Trophoblast cell (in vitro differentiated cells and primary cell): ENCODE results near the gene EDAR.

ENCODE experiments used
- DNase-seq, 2 donors: peaks; one replicate each; pipeline ENCODE4 v3.0.0-alpha.2; 2016
- H2AFZ ChIP-seq: 2 replicates; pipeline ENCODE4 v1.6.1; 2013; ENCODE audit warnings: low read length, moderate library complexity, mild to moderate bottlenecking; ENCODE audit not compliant: insufficient read depth, poor library complexity
- H2AK5ac ChIP-seq: 2 replicates; pipeline ENCODE4 v1.6.1; 2013; ENCODE audit warnings: mild to moderate bottlenecking, low read length
- H2BK120ac ChIP-seq: 2 replicates; pipeline ENCODE4 v1.6.1; 2013; ENCODE audit warnings: low read length, mild to moderate bottlenecking, moderate library complexity; ENCODE audit not compliant: insufficient read depth, poor library complexity
- H2BK12ac ChIP-seq: 2 replicates; pipeline ENCODE4 v1.6.1; 2013; ENCODE audit warnings: mild to moderate bottlenecking, low read length, moderate library complexity
- H2BK5ac ChIP-seq: 2 replicates; pipeline ENCODE4 v1.6.1; 2013; ENCODE audit warnings: low read length, low read depth, moderate library complexity, mild to moderate bottlenecking; ENCODE audit not compliant: poor library complexity
- H3K14ac ChIP-seq: 2 replicates; pipeline ENCODE4 v1.6.1; 2013; ENCODE audit warnings: mild to moderate bottlenecking, low read length
- H3K18ac ChIP-seq: 2 replicates; pipeline ENCODE4 v1.6.1; 2013; ENCODE audit warnings: mild to moderate bottlenecking, low read length
- H3K23ac ChIP-seq: 2 replicates; pipeline ENCODE4 v1.6.1; 2013; ENCODE audit warnings: low read length
- H3K27ac ChIP-seq: 2 replicates; pipeline ENCODE4 v1.5.1; 2013; ENCODE audit warnings: low read depth, mild to moderate bottlenecking, inconsistent platforms, low read length, moderate library complexity
- H3K27me3 ChIP-seq: 2 replicates; pipeline ENCODE4 v1.6.1; 2013; ENCODE audit warnings: inconsistent platforms, mild to moderate bottlenecking, low read length, moderate library complexity; ENCODE audit not compliant: insufficient read depth
- H3K36me3 ChIP-seq, 2 experiments: 1 replicate in 1 of 2; 2 replicates in 1 of 2; pipeline ENCODE4 v1.6.1; 2013; ENCODE audit warnings: low read length in 2 of 2, mild to moderate bottlenecking in 2 of 2, moderate library complexity in 1 of 2; ENCODE audit not compliant: insufficient read depth in 2 of 2, control insufficient read depth in 1 of 2
- H3K4ac ChIP-seq: 2 replicates; pipeline ENCODE4 v1.6.1; 2013; ENCODE audit warnings: low read depth, mild to moderate bottlenecking, low read length, moderate library complexity
- H3K4me1 ChIP-seq, 2 experiments: 1 replicate in 1 of 2; 2 replicates in 1 of 2; pipeline ENCODE4 v1.6.1; 2013; ENCODE audit warnings: low read length in 2 of 2, mild to moderate bottlenecking in 2 of 2, moderate library complexity in 1 of 2; ENCODE audit not compliant: insufficient read depth in 2 of 2, control insufficient read depth in 1 of 2
- H3K4me2 ChIP-seq: 2 replicates; pipeline ENCODE4 v1.6.1; 2013; ENCODE audit warnings: inconsistent platforms, mild to moderate bottlenecking, low read length, moderate library complexity
- H3K4me3 ChIP-seq: 2 replicates; pipeline ENCODE4 v1.5.1; 2013; ENCODE audit warnings: mild to moderate bottlenecking, low read depth, low read length, inconsistent platforms
- H3K79me1 ChIP-seq: one replicate; pipeline ENCODE4 v1.6.1; 2013; ENCODE audit warnings: low read length
- H3K79me2 ChIP-seq: 2 replicates; pipeline ENCODE4 v1.6.1; 2013; ENCODE audit warnings: low read length, mild to moderate bottlenecking; ENCODE audit not compliant: control insufficient read depth, insufficient read depth, poor library complexity
- H3K9ac ChIP-seq: 2 replicates; pipeline ENCODE4 v1.6.1; 2013; ENCODE audit warnings: mild to moderate bottlenecking, low read length
- H3K9me3 ChIP-seq: 2 replicates; pipeline ENCODE4 v1.6.1; 2013; ENCODE audit warnings: low read depth, mild to moderate bottlenecking, control low read depth, inconsistent platforms, low read length; ENCODE audit not compliant: insufficient read depth
- H4K12ac ChIP-seq: 2 replicates; pipeline ENCODE4 v1.6.1; 2013; ENCODE audit warnings: low read depth, mild to moderate bottlenecking, low read length, moderate library complexity
- H4K8ac ChIP-seq: 2 replicates; pipeline ENCODE4 v1.6.1; 2013; ENCODE audit warnings: low read depth, mild to moderate bottlenecking, low read length, moderate library complexity
- H4K91ac ChIP-seq: one replicate; pipeline ENCODE4 v1.6.1; 2013; ENCODE audit warnings: low read depth, mild to moderate bottlenecking, low read length, moderate library complexity
- WGBS: extraction: QIAGEN DNeasy Blood & Tissue Kit; methylation state at CpG from one replicate; pipeline ENCODE4 v1.1.7; 2013; ENCODE audit warnings: missing lambda C conversion rate; ENCODE audit not compliant: insufficient read length, insufficient coverage; ENCODE audit errors: extremely low coverage; 5-methylcytosine and 5-hydroxymethylcytosine counted together

Gene EDAR

DNA sequence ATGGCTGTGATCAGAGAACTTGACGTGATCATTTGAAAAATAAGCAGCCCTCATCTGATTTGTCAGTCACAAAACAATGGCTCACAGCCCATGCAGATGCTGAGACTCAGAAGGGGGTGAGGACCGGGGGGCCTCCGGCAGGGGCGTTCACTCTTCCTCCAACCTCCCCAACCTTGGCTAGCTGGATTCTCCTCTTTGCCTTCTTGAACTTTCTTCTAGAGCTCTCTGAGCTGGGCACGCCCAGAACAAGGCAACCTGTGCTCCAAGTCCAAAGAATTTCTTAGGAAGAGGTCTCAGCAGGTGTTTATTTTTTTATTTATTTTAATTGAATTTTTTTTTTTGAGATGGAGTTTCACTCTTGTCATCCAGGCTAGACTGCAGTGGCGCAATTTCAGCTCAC, 16.4 kb downstream of the EDAR start:
- Histone ChIP-seq H3K9ac (no peak overlapping the region), H4K12ac (no peak overlapping the region), H2AK5ac (no peak overlapping the region), H3K36me3 (no peaks in the 10 kb centered on the region), H3K4me1 (peaks cover 0 to 5% of the 10 kb centered on the region in 2 experiments), H2BK120ac (no peak overlapping the region), H3K27ac (no peak overlapping the region), H3K4me2 (no peak overlapping the region), H3K18ac (no peak overlapping the region), H3K9me3 (no peaks in the 10 kb centered on the region), H3K27me3 (no peaks in the 10 kb centered on the region), H3K4me3 (no peak overlapping the region), H3K4ac (no peak overlapping the region), H3K79me1 (no peaks in the 10 kb centered on the region), H4K91ac (no peak overlapping the region), H3K14ac (no peak overlapping the region), H2AFZ (no peak overlapping the region), H3K79me2 (no peaks in the 10 kb centered on the region), H3K23ac (no peak overlapping the region), H2BK12ac (no peak overlapping the region), H2BK5ac (no peak overlapping the region), H4K8ac (no peak overlapping the region)
- DNase-seq = no peak
- WGBS = no CpG with 5 or more reads among the region's 6 CpGs

GRCh38 chr2:108971661-108972566, 17.1 kb downstream of the EDAR start:
- no peaks in the 10 kb centered on the region for H3K36me3 ChIP-seq
- H3K4me3 ChIP-seq = no peak overlapping the region
- no peak overlapping the region for H2BK5ac ChIP-seq
- no peaks in the 10 kb centered on the region for H3K79me1 ChIP-seq
- no peak overlapping the region for H3K9ac ChIP-seq
- H3K27me3 ChIP-seq = no peaks in the 10 kb centered on the region
- no peak overlapping the region for H3K18ac ChIP-seq
- H2AK5ac ChIP-seq = no peak overlapping the region
- H4K8ac ChIP-seq = no peak overlapping the region
- H4K91ac ChIP-seq = no peak overlapping the region
- no peak overlapping the region for H2BK12ac ChIP-seq
- no peak overlapping the region for H3K23ac ChIP-seq
- no peaks in the 10 kb centered on the region for H3K9me3 ChIP-seq
- peaks cover 0 to 5% of the 10 kb centered on the region in 2 experiments for H3K4me1 ChIP-seq
- no peak overlapping the region for H3K14ac ChIP-seq
- no peak overlapping the region for H2BK120ac ChIP-seq
- H3K27ac ChIP-seq = no peak overlapping the region
- H2AFZ ChIP-seq = no peak overlapping the region
- H3K4me2 ChIP-seq = no peak overlapping the region
- no peak for DNase-seq
- H4K12ac ChIP-seq = no peak overlapping the region
- H3K79me2 ChIP-seq = no peaks in the 10 kb centered on the region
- no CpG with 5 or more reads among the region's 22 CpGs for WGBS
- no peak overlapping the region for H3K4ac ChIP-seq

- H3K4me1 ChIP-seq = peaks cover 0 to 5% of the 10 kb centered on the region in 2 experiments
- H2BK120ac ChIP-seq = no peak overlapping the region
- H3K36me3 ChIP-seq = no peaks in the 10 kb centered on the region
- H3K79me2 ChIP-seq = no peaks in the 10 kb centered on the region
- no peak overlapping the region for H2AFZ ChIP-seq
- no CpG with 5 or more reads among the region's 1 CpG for WGBS
- no peak overlapping the region for H4K8ac ChIP-seq
- H4K91ac ChIP-seq = no peak overlapping the region
- H3K18ac ChIP-seq = no peak overlapping the region
- H2BK12ac ChIP-seq = no peak overlapping the region
- no peak overlapping the region for H3K4ac ChIP-seq
- no peak overlapping the region for H3K27ac ChIP-seq
- no peaks in the 10 kb centered on the region for H3K79me1 ChIP-seq
- no peak overlapping the region for H3K4me3 ChIP-seq
- H2BK5ac ChIP-seq = no peak overlapping the region
- H3K23ac ChIP-seq = no peak overlapping the region
- H4K12ac ChIP-seq = no peak overlapping the region
- H3K27me3 ChIP-seq = no peaks in the 10 kb centered on the region
- no peak overlapping the region for H3K4me2 ChIP-seq
- H3K9ac ChIP-seq = no peak overlapping the region
- H3K14ac ChIP-seq = no peak overlapping the region
- H3K9me3 ChIP-seq = no peaks in the 10 kb centered on the region
- no peak for DNase-seq
- no peak overlapping the region for H2AK5ac ChIP-seq
Measured at GRCh38 chr2:108970369-108970768, 18.7 kb downstream of the EDAR start.

GRCh38 chr2:108969856-108970255, 19.2 kb downstream of the EDAR start:
- H3K36me3 ChIP-seq = no peaks in the 10 kb centered on the region
- H3K4ac ChIP-seq = no peak overlapping the region
- no peak overlapping the region for H3K27ac ChIP-seq
- H4K12ac ChIP-seq = no peak overlapping the region
- no peaks in the 10 kb centered on the region for H3K79me1 ChIP-seq
- no peak overlapping the region for H2AFZ ChIP-seq
- H3K14ac ChIP-seq = no peak overlapping the region
- no peak overlapping the region for H3K18ac ChIP-seq
- DNase-seq = no peak
- no peak overlapping the region for H3K9ac ChIP-seq
- no peak overlapping the region for H2AK5ac ChIP-seq
- no peaks in the 10 kb centered on the region for H3K27me3 ChIP-seq
- no peaks in the 10 kb centered on the region for H3K79me2 ChIP-seq
- no CpG with 5 or more reads among the region's 6 CpGs for WGBS
- H3K9me3 ChIP-seq = no peaks in the 10 kb centered on the region
- no peak overlapping the region for H2BK12ac ChIP-seq
- no peak overlapping the region for H3K23ac ChIP-seq
- no peak overlapping the region for H3K4me2 ChIP-seq
- no peak overlapping the region for H2BK5ac ChIP-seq
- peaks cover 0 to 5% of the 10 kb centered on the region in 2 experiments for H3K4me1 ChIP-seq
- no peak overlapping the region for H2BK120ac ChIP-seq
- H4K91ac ChIP-seq = no peak overlapping the region
- H4K8ac ChIP-seq = no peak overlapping the region
- no peak overlapping the region for H3K4me3 ChIP-seq
